Hepatocyte (in vitro differentiated cells): ENCODE results near the gene ZBTB20. TPM values are rescaled to one million over a fixed set of nuclear protein-coding genes. Genes with fewer than 3 reads are reported as not detected.
A peak's percentile ranks its signal among the peaks of the same experiment; 100 is the strongest.

Source experiments
- DNase-seq: peaks from one replicate; pipeline ENCODE4 v3.0.0-alpha.2; 2016; ENCODE audit warnings: low spot score
- H2AFZ ChIP-seq: fragments of 200-600 bp; sonication (generic); 2 replicates; pipeline ENCODE4 v1.6.0; 2016; ENCODE audit warnings: antibody characterized with exemption, mild to moderate bottlenecking
- H3K27ac ChIP-seq: fragments of 200-600 bp; sonication (generic); 2 replicates; pipeline ENCODE4 v1.5.1; 2016; ENCODE audit warnings: mild to moderate bottlenecking
- H3K27me3 ChIP-seq: fragments of 200-600 bp; sonication (generic); 2 replicates; pipeline ENCODE4 v1.6.1; 2016
- H3K36me3 ChIP-seq: fragments of 200-600 bp; sonication (generic); replicated peaks from 2 replicates; pipeline ENCODE4 v1.5.1; 2016; ENCODE audit warnings: low read depth; ENCODE audit not compliant: insufficient read depth
- H3K4me1 ChIP-seq: fragments of 200-600 bp; sonication (generic); 2 replicates; pipeline ENCODE4 v1.5.1; 2016; ENCODE audit warnings: mild to moderate bottlenecking, moderate library complexity; ENCODE audit not compliant: insufficient read depth
- H3K4me2 ChIP-seq: fragments of 200-600 bp; sonication (generic); 2 replicates; pipeline ENCODE4 v1.6.0; 2016
- H3K4me3 ChIP-seq: fragments of 200-600 bp; sonication (generic); 2 replicates; pipeline ENCODE4 v1.5.1; 2016; ENCODE audit warnings: mild to moderate bottlenecking
- H3K79me2 ChIP-seq: fragments of 200-600 bp; sonication (generic); 2 replicates; pipeline ENCODE4 v1.6.0; 2017; ENCODE audit warnings: mild to moderate bottlenecking
- H3K9me2 ChIP-seq: fragments of 200-600 bp; sonication (generic); replicated peaks from 2 replicates; pipeline ENCODE4 v1.6.0; 2017; ENCODE audit warnings: mild to moderate bottlenecking; ENCODE audit not compliant: insufficient read depth
- H3K9me3 ChIP-seq: fragments of 200-600 bp; sonication (generic); 2 replicates; pipeline ENCODE4 v1.5.1; 2016; ENCODE audit warnings: low read depth, mild to moderate bottlenecking
- H4K20me1 ChIP-seq: fragments of 200-600 bp; sonication (generic); 2 replicates; pipeline ENCODE4 v1.6.0; 2016; ENCODE audit warnings: mild to moderate bottlenecking; ENCODE audit not compliant: insufficient read depth, poor library complexity, severe bottlenecking
- EZH2 ChIP-seq: fragments of 200-600 bp; sonication (generic); IDR thresholded peaks from 2 replicates; pipeline ENCODE4 v1.6.1; 2016; ENCODE audit warnings: antibody characterized with exemption, mild to moderate bottlenecking, borderline replicate concordance
- EZH2phosphoT487 ChIP-seq: fragments of 200-600 bp; sonication (generic); IDR thresholded peaks from one replicate; pipeline ENCODE4 v1.6.1; 2018; ENCODE audit warnings: antibody characterized with exemption, mild to moderate bottlenecking, low read depth, moderate library complexity; ENCODE audit not compliant: unreplicated experiment, severe bottlenecking
- WGBS: methylation state at CpG from one replicate; pipeline ENCODE4 v1.1.6; 2016; ENCODE audit warnings: low lambda C conversion rate; ENCODE audit errors: missing lambda C conversion rate; 5-methylcytosine and 5-hydroxymethylcytosine counted together
- polyA plus RNA-seq: library from polyadenylated mRNA; unstranded; fragments of >200 nt; fragmentation: Nextera tagmentation; extraction: Ambion mirVana; gene quantifications from 2 replicates; pipeline ENCODE4 v1.2.1, GENCODE V29; 2016
- total RNA-seq: library from RNA; depleted of rRNA; stranded (reverse); fragments of >200 nt; gene quantifications from 2 replicates; pipeline ENCODE4 v1.2.3, GENCODE V29; 2014
- TF ChIP-seq, protein P1 (sequence below): fragments of 200-600 bp; sonication (generic); IDR thresholded peaks from 2 replicates; pipeline ENCODE4 v1.5.1; 2016; ENCODE audit warnings: antibody characterized with exemption, mild to moderate bottlenecking; ENCODE audit not compliant: poor library complexity

The ZBTB20 gene
- total and polyA plus RNA-seq, 2 experiments from 2014 or later = 25.8 to 28.0 TPM

DNA sequence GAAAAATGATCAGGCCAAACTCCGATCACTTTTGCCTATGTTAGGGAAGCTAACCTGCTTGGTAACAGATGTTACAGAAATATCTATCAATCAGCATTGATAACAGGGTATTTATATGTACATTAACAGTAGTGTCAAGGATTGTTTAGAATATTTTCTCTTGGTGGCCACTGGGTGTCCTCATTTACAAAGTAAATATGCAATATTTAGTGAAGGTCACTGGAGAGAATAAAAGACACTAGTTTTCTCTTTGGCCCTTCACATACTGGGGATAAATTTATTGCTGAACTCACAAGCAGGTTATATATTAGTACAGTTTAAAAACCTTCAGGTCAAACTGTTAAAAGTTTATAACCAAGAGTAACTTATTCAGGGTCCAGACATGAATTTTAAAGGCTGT, 784.3 kb downstream of the ZBTB20 start:
- H3K36me3 ChIP-seq = no peaks in the 10 kb centered on the region
- H3K27ac ChIP-seq = no peak overlapping the region
- DNase-seq = peak; percentile 17
- TF ChIP-seq EZH2 (no peak), EZH2phosphoT487 (no peak)
- TF ChIP-seq, protein P1, sequence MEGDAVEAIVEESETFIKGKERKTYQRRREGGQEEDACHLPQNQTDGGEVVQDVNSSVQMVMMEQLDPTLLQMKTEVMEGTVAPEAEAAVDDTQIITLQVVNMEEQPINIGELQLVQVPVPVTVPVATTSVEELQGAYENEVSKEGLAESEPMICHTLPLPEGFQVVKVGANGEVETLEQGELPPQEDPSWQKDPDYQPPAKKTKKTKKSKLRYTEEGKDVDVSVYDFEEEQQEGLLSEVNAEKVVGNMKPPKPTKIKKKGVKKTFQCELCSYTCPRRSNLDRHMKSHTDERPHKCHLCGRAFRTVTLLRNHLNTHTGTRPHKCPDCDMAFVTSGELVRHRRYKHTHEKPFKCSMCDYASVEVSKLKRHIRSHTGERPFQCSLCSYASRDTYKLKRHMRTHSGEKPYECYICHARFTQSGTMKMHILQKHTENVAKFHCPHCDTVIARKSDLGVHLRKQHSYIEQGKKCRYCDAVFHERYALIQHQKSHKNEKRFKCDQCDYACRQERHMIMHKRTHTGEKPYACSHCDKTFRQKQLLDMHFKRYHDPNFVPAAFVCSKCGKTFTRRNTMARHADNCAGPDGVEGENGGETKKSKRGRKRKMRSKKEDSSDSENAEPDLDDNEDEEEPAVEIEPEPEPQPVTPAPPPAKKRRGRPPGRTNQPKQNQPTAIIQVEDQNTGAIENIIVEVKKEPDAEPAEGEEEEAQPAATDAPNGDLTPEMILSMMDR = peak; percentile 49
- H2AFZ ChIP-seq = no peak overlapping the region
- no peak overlapping the region for H3K4me3 ChIP-seq
- H3K79me2 ChIP-seq = no peaks in the 10 kb centered on the region
- no peak overlapping the region for H3K4me2 ChIP-seq
- peaks cover 8% of the 10 kb centered on the region for H3K4me1 ChIP-seq
- H4K20me1 ChIP-seq = no peaks in the 10 kb centered on the region
- H3K9me3 ChIP-seq = no peaks in the 10 kb centered on the region
- 96% methylated on average over 1 of the region's 1 CpG for WGBS
- no peaks in the 10 kb centered on the region for H3K9me2 ChIP-seq
- no peaks in the 10 kb centered on the region for H3K27me3 ChIP-seq

DNA sequence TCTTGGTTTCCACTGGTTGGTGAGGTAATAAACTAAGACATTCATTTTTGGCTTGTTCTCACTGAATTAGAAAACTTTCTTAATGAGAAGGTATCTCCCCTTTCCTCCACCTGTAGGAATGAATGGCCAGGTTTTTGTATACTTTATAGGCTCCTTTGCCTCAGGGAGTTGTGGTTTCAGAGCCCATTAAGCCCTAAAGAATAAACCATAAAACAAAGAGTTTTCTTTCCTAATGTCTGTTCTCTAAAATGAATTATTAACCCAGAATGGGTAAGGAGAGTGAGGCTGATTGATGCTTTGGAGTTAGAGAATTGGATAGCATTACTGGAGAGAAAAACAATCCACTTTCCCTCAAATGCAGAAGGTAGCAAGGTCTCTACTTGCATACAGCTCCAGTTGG, 785.7 kb downstream of the ZBTB20 start:
- no peak overlapping the region for H3K27ac ChIP-seq
- H3K4me2 ChIP-seq = no peak overlapping the region
- TF ChIP-seq EZH2phosphoT487 (no peak), EZH2 (no peak)
- TF ChIP-seq, protein P1 = no peak
- no peak overlapping the region for H3K4me3 ChIP-seq
- no peaks in the 10 kb centered on the region for H3K36me3 ChIP-seq
- H3K4me1 ChIP-seq = peaks cover 8% of the 10 kb centered on the region
- H3K27me3 ChIP-seq = no peaks in the 10 kb centered on the region
- no peaks in the 10 kb centered on the region for H3K9me3 ChIP-seq
- no peaks in the 10 kb centered on the region for H3K79me2 ChIP-seq
- no peaks in the 10 kb centered on the region for H3K9me2 ChIP-seq
- H4K20me1 ChIP-seq = no peaks in the 10 kb centered on the region
- DNase-seq = no peak
- no peak overlapping the region for H2AFZ ChIP-seq

DNA sequence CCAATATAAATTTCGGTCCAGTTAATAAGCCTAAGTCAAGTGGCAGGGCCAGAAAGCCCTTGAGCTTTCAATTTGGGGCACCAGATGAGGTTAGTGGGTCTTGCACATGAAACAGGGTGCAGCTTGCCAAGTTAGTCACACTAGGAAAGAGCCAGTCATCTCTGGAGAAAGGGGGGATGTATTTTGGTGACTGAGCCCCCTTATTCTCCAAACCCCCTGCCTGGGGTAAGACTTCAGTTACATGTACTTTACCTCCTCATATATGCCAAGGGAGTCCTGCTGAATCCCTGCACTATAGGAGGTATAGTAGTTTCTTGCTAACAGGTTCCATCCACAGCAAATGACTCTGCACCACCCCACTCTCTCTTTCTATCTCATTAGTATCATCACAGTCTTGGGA, 790.6 kb downstream of the ZBTB20 start:
- H3K4me1 ChIP-seq = no peaks in the 10 kb centered on the region
- DNase-seq = no peak
- H3K79me2 ChIP-seq = no peaks in the 10 kb centered on the region
- H3K36me3 ChIP-seq = peaks cover 2% of the 10 kb centered on the region
- no peaks in the 10 kb centered on the region for H3K9me3 ChIP-seq
- H3K27ac ChIP-seq = no peak overlapping the region
- WGBS = 59% methylated on average over 1 of the region's 1 CpG
- H3K4me3 ChIP-seq = no peak overlapping the region
- H3K27me3 ChIP-seq = no peaks in the 10 kb centered on the region
- no peaks in the 10 kb centered on the region for H3K9me2 ChIP-seq
- no peaks in the 10 kb centered on the region for H4K20me1 ChIP-seq
- no peak overlapping the region for H2AFZ ChIP-seq
- TF ChIP-seq EZH2 (no peak), EZH2phosphoT487 (no peak)
- TF ChIP-seq, protein P1 = no peak
- H3K4me2 ChIP-seq = no peak overlapping the region

DNA sequence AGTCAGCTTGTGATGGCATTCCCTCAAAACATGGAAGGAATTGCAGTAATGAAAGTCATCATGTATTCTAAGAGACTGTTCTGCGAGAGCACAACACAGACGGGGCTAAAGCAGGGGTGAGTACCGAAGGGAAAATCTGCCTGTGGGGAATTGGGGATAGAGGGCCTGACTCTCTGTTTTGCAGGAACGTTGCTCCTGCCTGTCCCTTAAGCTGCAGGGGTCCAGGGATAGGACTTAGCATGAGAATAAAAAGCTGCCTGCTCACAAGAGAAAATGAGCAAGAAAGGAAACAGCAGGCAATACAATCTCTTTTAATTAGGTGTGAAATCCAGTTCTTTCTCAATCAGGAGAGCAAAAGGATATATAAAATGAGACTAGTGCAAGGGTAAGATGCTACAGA, 791.0 kb downstream of the ZBTB20 start:
- Histone ChIP-seq H3K27me3 (no peaks in the 10 kb centered on the region), H3K27ac (no peak overlapping the region), H2AFZ (no peak overlapping the region), H4K20me1 (no peaks in the 10 kb centered on the region), H3K4me1 (no peaks in the 10 kb centered on the region), H3K4me2 (no peak overlapping the region), H3K9me2 (no peaks in the 10 kb centered on the region), H3K4me3 (no peak overlapping the region), H3K79me2 (no peaks in the 10 kb centered on the region), H3K9me3 (no peaks in the 10 kb centered on the region), H3K36me3 (peaks cover 2% of the 10 kb centered on the region)
- no peak for DNase-seq
- TF ChIP-seq EZH2 (no peak), EZH2phosphoT487 (no peak)
- TF ChIP-seq, protein P1 = no peak
- 40% methylated on average over 4 of the region's 4 CpGs for WGBS
